ENCODE measurements around the gene ABLIM1. TPM values are rescaled to one million over a fixed set of nuclear protein-coding genes. Genes with fewer than 3 reads are reported as not detected.
A peak's percentile ranks its signal among the peaks of the same experiment; 100 is the strongest.

Gene ABLIM1
- total RNA-seq, 4 donors from 2014 or later: 41.2 to 128 (median 97.3) TPM

DNA sequence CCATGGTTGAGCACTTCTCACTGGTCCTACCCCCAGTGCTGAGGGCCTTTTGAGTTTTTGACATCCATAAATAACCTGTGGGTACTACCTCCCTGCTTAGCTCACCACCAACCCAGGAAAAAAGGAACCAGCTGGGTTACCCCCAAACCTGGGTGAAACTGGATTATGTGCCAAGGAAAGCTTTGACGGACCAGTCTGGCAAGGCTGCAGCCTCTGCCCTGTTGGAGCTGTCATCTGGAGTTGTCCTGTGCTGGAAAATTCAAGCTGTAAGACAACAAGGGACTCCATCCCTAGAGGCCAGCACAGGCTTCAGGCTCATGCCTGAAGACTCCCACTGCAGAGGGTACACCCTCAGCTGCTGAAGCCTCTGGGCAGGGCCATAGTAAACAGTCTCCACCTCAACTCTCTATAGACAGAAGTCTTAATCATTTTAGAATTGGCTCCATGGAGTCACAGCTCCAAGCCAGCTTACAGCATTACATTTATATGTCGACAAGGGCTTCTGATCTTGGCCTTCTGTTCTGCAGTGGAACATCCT lies 138.2 kb downstream of the ABLIM1 start:
- TF ChIP-seq POLR2A (IDR thresholded peaks at IDR 0.05): no peak
- no peak for TF ChIP-seq CTCF (IDR thresholded peaks at IDR 0.05)
- Histone ChIP-seq H3K9me3 (no peaks in the 10 kb centered on the region), H3K36me3 (no peaks in the 10 kb centered on the region), H3K4me3 (no peak overlapping the region), H3K4me1 (no peaks in the 10 kb centered on the region), H3K27ac (peak overlapping the region in 1 of 2 donors; percentile 14), H3K27me3 (no peaks in the 10 kb centered on the region)
- intact Hi-C loops (cut with DNase I; ENCODE audit: low total_unique reads): no loop called here
- DNase-seq: no peak

DNA sequence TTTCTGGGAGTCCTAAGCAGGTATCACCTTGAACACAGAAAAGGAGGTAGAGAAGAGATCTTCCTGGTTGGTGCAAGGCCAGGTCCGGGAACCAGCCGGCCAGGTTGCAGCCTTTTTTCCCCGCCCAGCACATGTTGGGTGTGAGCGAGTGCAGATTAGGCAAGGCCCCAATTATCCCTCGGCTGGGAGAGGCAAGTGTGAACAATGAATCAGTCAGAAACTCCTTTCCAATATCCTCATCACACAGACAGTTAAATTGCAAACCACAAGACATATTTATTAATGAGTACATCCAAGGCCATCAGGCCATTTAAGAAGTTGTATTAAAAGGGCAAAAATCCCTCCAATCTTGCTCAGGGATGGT lies 138.8 kb downstream of the ABLIM1 start:
- intact Hi-C loops (cut with DNase I; ENCODE audit: low total_unique reads): no loop called here
- no peak for DNase-seq

DNA sequence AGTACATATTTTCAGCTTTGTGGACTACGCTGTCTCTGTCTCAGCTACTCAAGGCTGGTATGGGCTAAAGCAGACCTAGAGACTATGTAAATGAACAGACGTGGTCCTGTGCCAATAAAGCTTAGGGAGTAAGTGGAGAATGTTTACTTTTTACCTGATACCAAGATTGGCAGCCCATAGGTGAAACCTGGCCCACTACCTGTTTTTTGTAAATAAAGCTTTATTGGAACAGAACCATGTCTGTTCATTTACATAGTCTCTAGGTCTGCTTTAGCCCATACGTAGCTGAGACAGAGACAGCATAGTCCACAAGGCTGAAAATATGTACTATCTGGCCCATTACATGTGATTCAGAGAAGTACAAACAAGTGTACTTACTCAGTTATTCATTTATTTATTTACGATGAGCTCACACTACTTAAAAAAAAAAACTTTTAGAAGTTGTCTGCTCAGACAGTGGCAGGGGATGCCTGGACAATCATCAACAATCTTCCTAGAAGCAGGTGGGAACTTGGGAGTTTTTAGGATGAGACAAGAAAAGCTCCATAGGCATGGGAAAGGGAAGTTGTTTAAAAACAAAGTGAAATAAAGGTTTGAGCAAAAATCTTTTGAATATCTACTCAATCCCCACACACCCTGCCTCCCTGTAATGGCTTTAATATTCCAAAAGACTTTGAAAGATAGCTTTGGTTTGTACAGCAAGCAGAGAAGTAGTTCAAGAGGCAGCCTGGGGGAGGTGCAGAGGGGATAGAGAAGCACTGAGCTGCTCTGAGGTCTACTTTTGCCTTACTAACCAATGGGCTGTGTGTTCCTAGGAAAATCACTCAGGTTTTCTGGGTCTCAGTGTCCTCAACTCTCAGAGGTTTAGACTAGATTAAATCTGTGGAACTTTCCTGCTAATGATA lies 139.4 kb downstream of the ABLIM1 start:
- Histone ChIP-seq H3K27me3 (no peaks in the 10 kb centered on the region), H3K4me3 (no peak overlapping the region), H3K9me3 (no peaks in the 10 kb centered on the region), H3K4me1 (no peaks in the 10 kb centered on the region), H3K36me3 (no peaks in the 10 kb centered on the region), H3K27ac (no peak overlapping the region)
- no peak for TF ChIP-seq POLR2A (IDR thresholded peaks at IDR 0.05)
- no peak for TF ChIP-seq CTCF (IDR thresholded peaks at IDR 0.05)
- intact Hi-C loops (cut with DNase I; ENCODE audit: low total_unique reads): no loop called here
- no peak for DNase-seq

More for the DNA sequence above, 138.8 kb downstream of the ABLIM1 start:
- no peaks in the 10 kb centered on the region for H3K4me1 ChIP-seq
- H3K4me3 ChIP-seq: no peak overlapping the region
- H3K27me3 ChIP-seq: no peaks in the 10 kb centered on the region
- no peak for TF ChIP-seq POLR2A (IDR thresholded peaks at IDR 0.05)
- TF ChIP-seq CTCF (IDR thresholded peaks at IDR 0.05): no peak
- H3K9me3 ChIP-seq: no peaks in the 10 kb centered on the region
- H3K27ac ChIP-seq: no peak overlapping the region
- H3K36me3 ChIP-seq: no peaks in the 10 kb centered on the region

GRCh38 chr10:114517368-114518250 lies 140.5 kb downstream of the ABLIM1 start:
- H3K27ac ChIP-seq: no peak overlapping the region
- H3K36me3 ChIP-seq: no peaks in the 10 kb centered on the region
- no peaks in the 10 kb centered on the region for H3K27me3 ChIP-seq
- TF ChIP-seq CTCF (IDR thresholded peaks at IDR 0.05) (no peak), POLR2A (IDR thresholded peaks at IDR 0.05) (no peak)
- no peaks in the 10 kb centered on the region for H3K4me1 ChIP-seq
- H3K9me3 ChIP-seq: no peaks in the 10 kb centered on the region
- no peak for DNase-seq
- H3K4me3 ChIP-seq: no peak overlapping the region
- intact Hi-C loops (cut with DNase I; ENCODE audit: low total_unique reads): no loop called here
